ENCODE data around the gene ME1.

Gene ME1

GRCh38 chr6:83199173-83199862, 231.5 kb downstream of the ME1 start:
- TF ChIP-seq SIN3A (IDR thresholded peaks at IDR 0.05; ENCODE audit: borderline replicate concordance, insufficient read depth, low read length) (no peak), POLR2AphosphoS5 (IDR thresholded peaks at IDR 0.05; ENCODE audit: low read depth, low read length) (no peak), REST (IDR thresholded peaks at IDR 0.05; ENCODE audit: insufficient read depth in 1 of 2, low read depth in 2 of 2, low read length in 2 of 2) (no peak), TAF1 (IDR thresholded peaks at IDR 0.05; ENCODE audit: borderline replicate concordance, insufficient read depth, low read length) (no peak), FOXP2 (optimal IDR thresholded peaks at IDR 0.05; ENCODE audit: borderline replicate concordance, extremely low read depth, extremely low read length, insufficient read depth) (no peak)

- TF ChIP-seq FOXP2 (optimal IDR thresholded peaks at IDR 0.05; ENCODE audit: borderline replicate concordance, extremely low read depth, extremely low read length, insufficient read depth) (no peak), REST (IDR thresholded peaks at IDR 0.05; ENCODE audit: insufficient read depth in 1 of 2, low read depth in 2 of 2, low read length in 2 of 2) (no peak), POLR2AphosphoS5 (IDR thresholded peaks at IDR 0.05; ENCODE audit: low read depth, low read length) (no peak), TAF1 (IDR thresholded peaks at IDR 0.05; ENCODE audit: borderline replicate concordance, insufficient read depth, low read length) (no peak), SIN3A (IDR thresholded peaks at IDR 0.05; ENCODE audit: borderline replicate concordance, insufficient read depth, low read length) (no peak)
These were observed 232.2 kb downstream of the ME1 start for GRCh38 chr6:83198486-83199172.

- TF ChIP-seq TAF1 (IDR thresholded peaks at IDR 0.05; ENCODE audit: borderline replicate concordance, insufficient read depth, low read length), result no peak
- TF ChIP-seq FOXP2 (optimal IDR thresholded peaks at IDR 0.05; ENCODE audit: borderline replicate concordance, extremely low read depth, extremely low read length, insufficient read depth), result no peak
These were observed 236.9 kb downstream of the ME1 start for GRCh38 chr6:83193747-83194566.

GRCh38 chr6:83192871-83193746, 237.7 kb downstream of the ME1 start, which contains the start of the genes PGM3 and RWDD2A:
Gene PGM3, minus strand, starts transcription at chr6:83193265. Its CDS starts 2,253 bp downstream, at chr6:83191012.
Gene RWDD2A, plus strand, starts transcription at chr6:83193357. Its CDS starts 1,095 bp downstream, at chr6:83194452.
- TF ChIP-seq TAF1 (IDR thresholded peaks at IDR 0.05; ENCODE audit: borderline replicate concordance, insufficient read depth, low read length) (peak; percentile 64; the same call in 1 of the 2 replicates), REST (IDR thresholded peaks at IDR 0.05; ENCODE audit: insufficient read depth in 1 of 2, low read depth in 2 of 2, low read length in 2 of 2) (no peak), SIN3A (IDR thresholded peaks at IDR 0.05; ENCODE audit: borderline replicate concordance, insufficient read depth, low read length) (no peak), POLR2AphosphoS5 (IDR thresholded peaks at IDR 0.05; ENCODE audit: low read depth, low read length) (peak; percentile 87; the same call in 1 of the 2 replicates), FOXP2 (optimal IDR thresholded peaks at IDR 0.05; ENCODE audit: borderline replicate concordance, extremely low read depth, extremely low read length, insufficient read depth) (peak; percentile 86)
